Measurements from ENCODE around the gene PLGRKT.
"Not testable (repeated sequence)": the region's sequence is repeated elsewhere in the genome, so short reads cannot be mapped to it uniquely, and the experiment has no call there.

The PLGRKT gene

GRCh38 chr9:5429873-5430564, 7.7 kb downstream of the PLGRKT start:
- no peak for DNase-seq

DNA sequence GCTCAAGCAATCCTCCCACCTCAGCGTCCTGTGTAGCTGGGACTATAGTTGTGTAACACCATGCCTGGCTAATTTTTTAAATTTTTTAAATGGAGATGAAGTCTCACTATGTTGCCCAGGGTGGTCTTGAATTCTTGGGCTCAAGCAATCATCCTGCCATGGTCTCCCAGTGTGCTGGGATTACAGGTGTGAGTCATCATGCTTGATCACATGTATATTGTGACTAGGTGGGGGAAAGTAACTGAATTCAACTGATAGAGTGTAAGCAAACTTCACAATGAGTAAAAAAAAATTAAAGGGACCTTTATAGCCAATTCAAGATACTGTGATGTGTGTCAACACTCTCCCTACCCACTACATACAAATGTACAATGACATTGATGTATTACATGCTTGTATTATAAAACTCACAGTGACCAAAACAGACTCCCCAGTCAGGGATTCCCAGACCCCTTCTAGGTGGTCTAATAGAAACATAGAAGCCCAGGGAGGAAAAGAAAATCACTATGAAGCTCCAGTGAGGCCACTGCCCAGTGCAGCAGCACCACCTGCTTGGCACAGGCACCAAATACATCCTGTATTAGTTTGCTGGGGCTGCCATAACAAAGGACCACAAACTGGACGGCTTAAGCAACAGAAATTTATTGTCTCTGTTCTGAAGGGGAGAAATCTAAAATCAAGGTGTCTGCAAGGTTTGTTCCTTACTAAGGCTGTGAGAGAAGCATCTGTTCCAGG, 8.8 kb downstream of the PLGRKT start:
- no peak for DNase-seq

DNA sequence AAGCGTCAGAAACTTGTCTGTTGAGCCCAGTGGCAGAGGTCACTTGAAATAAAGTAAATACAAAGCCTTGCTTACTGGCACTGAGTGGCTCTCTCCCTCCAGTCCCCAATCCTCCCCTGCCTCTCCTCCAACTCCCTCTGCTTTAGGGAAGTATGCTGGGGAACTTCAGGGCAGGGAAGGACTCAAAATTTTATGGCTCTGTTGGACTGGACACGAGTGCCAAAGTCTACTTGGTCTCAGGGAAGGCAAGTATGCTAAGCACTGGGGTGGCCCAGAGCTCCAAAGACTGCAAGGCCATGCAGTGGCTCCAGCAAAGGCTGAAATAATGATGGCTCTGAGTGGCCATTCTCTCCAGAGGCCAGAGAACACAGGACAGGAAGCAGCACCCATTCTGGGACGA, 9.6 kb downstream of the PLGRKT start:
- DNase-seq, result no peak

DNA sequence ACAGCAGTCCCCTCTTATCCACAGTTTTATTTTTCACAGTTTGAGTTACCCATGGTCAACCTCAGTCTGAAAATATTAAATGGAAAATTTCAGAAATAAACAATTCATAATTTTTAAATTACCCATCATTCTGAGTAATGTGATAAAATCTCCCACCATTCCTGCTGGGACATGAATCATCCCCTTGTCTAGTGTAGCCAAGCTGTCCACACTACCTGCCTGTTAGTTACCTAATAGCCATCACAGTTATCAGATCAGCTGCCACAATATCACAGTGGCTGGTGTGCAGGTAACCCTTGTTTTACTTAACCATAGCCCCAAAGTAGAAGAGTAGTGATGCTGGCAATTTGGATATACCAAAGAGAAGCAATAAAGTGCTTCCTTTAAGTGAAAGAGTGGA, 10.7 kb downstream of the PLGRKT start:
- DNase-seq, result no peak

GRCh38 chr9:5425006-5425628, 12.6 kb downstream of the PLGRKT start:
- no peak for DNase-seq

DNA sequence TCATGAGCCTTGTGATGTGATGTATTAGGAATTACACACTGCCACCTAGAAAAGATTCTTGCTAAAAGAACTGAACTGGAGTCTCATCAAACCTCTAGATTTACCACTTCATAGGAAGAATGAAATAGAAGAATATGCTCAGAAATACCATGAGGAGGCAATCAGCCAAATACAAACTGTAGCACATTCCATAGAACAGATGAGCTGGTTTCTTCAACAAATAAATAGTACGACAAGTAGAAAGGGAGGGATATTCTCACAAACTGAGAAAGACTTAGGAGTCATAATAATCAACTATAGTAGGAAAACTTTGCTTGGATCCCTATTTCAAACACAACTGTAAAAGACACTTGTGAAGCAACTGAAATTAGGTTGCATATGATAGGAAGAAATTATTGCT, 15.4 kb downstream of the PLGRKT start:
- no peak for DNase-seq

- no peak for DNase-seq
Measured at GRCh38 chr9:5421163-5421562, 16.6 kb downstream of the PLGRKT start.

GRCh38 chr9:5419987-5420386, 17.7 kb downstream of the PLGRKT start:
- DNase-seq, result no peak

DNA sequence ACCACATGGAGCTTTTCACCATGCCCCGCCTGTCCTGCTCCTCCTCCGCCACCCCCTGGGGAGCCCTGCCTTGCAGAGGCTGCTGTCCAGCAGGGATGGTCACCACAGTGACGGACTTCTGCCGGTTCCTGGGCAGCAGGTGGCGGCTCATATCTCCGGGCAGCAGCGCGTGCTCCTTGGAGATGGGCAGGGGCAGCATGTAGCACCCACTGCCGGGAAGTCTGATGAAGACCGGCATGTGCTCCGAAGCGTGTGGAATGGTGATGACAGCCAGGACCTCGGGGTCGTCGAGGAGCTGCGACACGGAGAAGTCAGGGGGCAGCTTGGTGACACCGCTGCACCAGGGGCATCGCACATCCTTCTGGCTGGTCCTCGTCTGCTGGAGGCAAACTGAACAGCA, 19.2 kb downstream of the PLGRKT start:
- no peak for DNase-seq

GRCh38 chr9:5416953-5417352, 20.8 kb downstream of the PLGRKT start:
- DNase-seq, result no peak

DNA sequence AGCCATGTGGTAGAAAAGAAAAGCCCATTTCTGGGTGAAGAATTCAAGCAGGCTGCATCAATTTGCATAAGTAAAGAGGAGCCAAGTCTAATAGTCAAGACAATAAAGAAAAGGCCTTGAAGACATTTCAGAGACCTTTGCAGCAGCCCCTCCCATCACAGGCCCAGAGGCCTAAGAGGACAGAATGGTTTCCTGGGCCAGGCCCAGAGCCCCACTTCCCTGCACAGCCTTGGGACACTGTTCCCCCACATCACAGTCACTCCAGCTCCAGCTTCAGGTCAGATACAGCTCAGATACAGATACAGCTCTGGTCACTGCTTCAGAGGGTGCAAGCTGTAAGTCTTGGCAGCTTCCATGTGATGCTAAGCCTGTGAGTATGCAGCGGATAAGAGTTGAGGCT, 29.1 kb downstream of the PLGRKT start:
- DNase-seq, result no peak

GRCh38 chr9:5402217-5402616, 35.5 kb downstream of the PLGRKT start:
- DNase-seq, result no peak

DNA sequence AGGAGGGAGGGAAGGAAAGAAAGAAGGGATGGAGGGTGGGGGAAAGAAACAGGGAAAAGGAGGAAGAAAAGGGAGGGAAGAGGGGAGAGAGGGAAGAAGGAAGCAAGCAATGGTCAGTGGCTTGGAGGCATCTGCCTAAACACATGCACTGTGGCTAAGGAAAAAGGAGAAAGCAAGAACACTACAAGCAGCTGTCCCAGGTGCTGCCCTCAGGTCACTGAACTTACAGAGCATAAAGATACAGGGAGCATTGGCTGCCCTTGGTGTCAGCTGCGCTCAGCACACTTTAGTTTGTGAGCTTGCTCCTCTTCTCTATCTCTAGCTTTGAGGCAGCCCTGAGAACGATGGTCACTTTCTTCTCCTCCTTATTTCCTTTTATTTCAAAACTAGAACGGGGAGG, 40.2 kb downstream of the PLGRKT start:
- not testable (repeated sequence) for DNase-seq

DNA sequence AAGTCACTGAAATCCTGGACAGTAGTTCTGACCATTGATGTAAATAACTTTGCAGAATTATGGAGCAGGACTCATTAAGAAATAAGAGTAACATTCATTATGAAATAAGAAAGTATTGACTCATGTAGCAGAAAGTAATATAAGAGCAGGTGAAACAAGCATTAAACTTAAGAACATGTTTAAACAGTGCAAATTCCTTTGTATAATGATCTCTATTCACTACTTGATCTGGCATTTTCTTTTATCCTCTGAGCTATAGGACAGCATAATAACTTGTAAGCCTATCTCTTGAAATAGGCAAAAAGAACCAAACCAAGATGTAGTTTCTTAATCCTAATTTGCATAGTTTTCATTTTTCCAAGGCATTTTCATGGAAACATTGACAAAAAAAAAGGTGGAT, 42.3 kb downstream of the PLGRKT start:
- DNase-seq, result no peak

DNA sequence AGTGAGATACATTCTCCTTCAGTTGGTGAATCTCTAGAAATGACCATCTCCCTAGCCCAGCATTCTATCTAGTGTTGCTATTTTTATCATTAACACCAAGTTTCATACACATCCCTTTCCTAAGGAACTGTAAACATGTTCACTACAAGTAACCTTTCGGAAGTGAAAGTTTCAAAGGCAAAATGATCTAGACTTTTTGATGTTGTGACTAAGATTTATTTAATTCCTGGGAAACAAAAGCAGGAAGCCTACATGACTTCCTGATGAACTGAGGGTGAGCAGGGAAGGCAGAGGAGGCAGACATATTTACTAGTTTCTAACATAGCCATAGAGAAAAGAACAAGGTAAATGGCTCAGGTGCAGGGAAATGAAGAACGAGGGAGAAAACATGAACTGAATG, 43.7 kb downstream of the PLGRKT start:
- DNase-seq, result not testable (repeated sequence)

DNA sequence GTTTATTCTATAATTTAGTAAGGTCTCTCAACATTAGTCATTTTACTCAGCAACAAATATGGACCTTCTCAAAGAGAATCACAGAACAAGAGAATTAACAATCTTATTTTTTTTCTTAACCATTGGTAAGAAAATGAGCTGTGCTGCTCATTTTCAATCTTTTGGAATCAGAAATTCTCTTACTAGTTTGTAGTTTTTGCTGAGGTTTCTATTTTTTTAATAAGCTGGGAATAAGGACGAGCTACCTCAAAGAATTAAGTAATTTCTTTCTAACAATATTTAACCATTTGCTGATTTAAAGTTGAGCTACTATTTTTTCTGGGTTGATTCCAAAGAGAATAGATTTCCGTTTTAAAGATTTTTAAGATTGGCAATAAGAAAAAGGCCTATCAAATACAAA, 44.2 kb downstream of the PLGRKT start:
- no peak for DNase-seq

DNA sequence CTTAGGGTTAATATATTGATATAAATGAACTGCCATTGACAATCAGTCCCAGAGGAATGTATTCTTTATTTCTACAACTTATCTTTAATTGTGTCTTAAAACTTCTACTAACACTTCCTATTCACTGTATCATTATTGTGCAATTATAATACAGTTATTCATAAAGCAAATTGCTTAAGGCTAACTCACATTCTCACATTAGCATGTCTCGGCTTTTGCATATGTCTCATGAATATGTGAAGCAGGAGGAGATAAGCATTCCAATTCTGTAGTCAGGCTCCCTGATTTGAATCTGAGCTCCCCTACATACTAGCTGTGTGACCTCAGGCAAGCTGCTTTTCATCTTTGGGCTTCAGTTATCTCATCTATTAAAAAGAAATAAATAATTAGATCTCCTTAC, 45.4 kb downstream of the PLGRKT start:
- no peak for DNase-seq

DNA sequence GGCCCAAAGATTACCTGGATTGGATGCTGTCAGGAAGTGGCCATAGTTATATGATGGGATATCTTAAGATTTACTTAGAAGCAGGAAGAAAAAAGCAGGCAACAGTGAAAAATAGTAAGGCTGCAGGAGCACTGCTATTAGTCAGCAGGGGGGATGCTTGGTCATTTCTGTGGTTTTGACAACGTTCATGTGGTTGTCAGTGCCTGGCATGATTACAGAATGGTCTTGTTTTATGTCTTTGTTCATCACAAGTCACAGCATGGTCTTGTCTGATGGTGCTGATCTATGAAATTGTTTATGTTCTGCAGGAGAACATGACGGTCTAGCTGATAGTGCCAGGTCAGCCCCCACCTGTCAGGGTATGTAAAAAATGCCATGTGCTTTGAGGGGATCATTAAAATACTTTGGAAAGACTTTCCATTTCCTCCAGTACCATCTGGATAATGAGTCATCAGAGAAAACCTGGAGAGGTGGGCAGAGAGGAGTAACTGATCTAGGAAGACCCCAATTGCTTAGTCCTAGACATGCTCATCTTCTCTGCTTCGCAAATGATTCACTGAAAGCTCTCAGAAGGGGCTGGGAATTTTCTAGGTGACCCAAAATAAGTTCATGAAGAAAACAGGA, 48.5 kb downstream of the PLGRKT start:
- DNase-seq, result no peak

DNA sequence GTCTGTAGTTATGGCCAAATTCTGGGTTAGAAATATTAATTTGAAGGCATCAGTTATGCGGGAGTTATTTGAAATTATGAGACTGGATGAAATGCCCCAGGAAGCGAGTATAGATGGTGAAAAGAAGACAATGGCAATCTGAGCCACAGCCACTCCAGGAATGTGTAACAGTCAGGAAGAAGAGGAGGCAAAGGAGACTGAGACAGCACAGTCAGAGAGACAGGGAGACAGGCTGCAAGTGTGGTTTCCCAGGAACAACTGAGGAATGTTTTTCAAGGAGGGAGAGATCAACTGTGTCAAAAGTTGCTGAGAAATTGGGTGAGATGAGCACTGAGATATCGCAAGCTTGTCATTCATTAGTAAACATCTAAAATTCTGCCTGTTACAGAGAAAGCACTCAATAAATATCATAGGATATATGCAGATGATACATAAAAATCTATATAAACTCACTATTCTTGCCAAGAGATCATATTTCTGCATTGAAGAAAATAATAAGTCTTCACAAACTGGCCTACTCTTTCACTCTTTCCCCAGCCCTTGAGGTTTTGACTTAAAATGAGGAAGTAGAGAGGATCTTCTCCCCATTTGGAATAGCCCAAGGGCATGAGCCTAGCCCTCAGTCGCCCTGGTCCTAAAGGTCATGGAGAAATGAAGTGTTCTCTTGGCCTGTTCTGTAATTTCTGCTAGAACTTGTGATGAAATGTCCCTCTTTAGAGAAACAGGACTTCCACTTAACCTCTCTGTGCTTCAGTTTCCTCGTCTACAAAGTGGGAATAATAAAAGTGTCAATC, 49.5 kb downstream of the PLGRKT start:
- DNase-seq, result no peak

DNA sequence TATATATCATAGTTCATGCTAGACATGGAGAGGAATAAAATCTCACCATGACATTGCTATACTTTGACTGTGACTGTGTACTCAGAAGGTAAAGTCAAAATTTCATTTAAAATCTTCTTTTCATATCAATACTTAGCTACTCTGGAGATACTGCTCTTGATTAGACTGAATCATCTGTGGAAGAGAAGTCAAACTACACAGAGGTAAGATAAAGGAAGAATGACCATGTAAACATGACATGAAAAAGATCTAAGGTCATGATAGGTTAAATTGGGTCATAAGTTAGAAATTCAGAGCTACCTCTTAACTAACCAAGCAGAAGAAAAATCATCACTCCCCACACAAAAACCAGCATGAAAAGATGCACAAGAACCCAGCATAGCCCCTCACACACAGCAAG, 53.3 kb downstream of the PLGRKT start:
- no peak for DNase-seq

GRCh38 chr9:5382479-5382878, 55.2 kb downstream of the PLGRKT start:
- DNase-seq, result no peak

DNA sequence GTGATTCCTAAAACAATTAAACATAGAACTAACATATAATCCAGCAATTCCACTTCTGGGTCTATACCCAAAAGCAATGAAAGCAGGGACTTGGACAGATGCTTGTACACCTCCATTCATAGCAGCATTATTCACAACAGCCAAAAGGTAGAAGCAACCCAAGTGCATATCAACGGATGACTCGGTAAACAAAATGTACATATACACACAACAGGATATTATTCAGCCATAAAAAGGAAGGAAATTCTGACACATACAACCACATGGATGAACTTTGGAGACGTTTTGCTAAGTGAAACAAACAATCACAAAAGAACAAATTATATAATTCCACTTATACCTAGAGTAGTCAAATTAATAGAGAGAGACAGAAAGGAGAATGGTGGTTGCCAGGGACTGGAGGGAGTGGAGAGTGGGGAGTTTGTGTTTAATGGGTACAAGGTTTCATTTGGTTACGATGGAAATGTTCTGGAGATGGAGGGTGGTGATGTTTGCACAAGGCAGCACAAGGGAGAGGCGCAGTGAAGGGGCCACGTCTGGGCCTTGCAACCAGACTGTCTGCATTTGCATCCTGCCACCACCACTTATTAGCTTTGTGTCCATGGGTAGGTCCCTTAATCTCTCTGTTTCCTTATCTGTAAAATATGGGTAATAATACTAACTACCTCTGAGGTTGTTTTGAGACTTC, 61.8 kb downstream of the PLGRKT start:
- DNase-seq, result no peak
